ENCODE measurements around the gene TTC8. TPM values are rescaled to one million over a fixed set of nuclear protein-coding genes. Genes with fewer than 3 reads are reported as not detected.

Gene TTC8
- total RNA-seq, 1 donor from 2014 or later: 9.4 TPM

Small RNA genes within 50 kb of the gene (small RNA-seq; reads per million reads assigned to genes)
- gene RF00019 (not detected), gene RNU4-92P (not detected)

Other genes starting within 250 kb of the TTC8 start
- 32.6 TPM for gene EML5, start 31.7 kb upstream of the TTC8 start, total RNA-seq

Measured in frontal cortex (tissue), 1 donor.